Measurements from ENCODE around the gene TLCD5.

TLCD5 gene

GRCh38 chr11:120342678-120343077, 17.6 kb downstream of the TLCD5 start:
- peaks cover 0 to 91% (median 54%) of the 10 kb centered on the region in 4 donors for H3K4me1 ChIP-seq
- no peaks in the 10 kb centered on the region for H3K27me3 ChIP-seq

GRCh38 chr11:120343429-120343828, 18.3 kb downstream of the TLCD5 start:
- DNase-seq = peak in 1 of 2 donors; percentile 65
- H3K4me3 ChIP-seq = no peak overlapping the region
- no peaks in the 10 kb centered on the region for H3K27me3 ChIP-seq
- no peaks in the 10 kb centered on the region for H3K36me3 ChIP-seq
- H3K4me1 ChIP-seq = peaks cover 0 to 97% (median 55%) of the 10 kb centered on the region in 4 donors
- intact Hi-C loops (cut with DNase I; ENCODE audit: low total_unique reads) = no loop called here
- TF ChIP-seq CTCF (IDR thresholded peaks at IDR 0.05) = no peak
- no peak overlapping the region for H3K27ac ChIP-seq
- no peaks in the 10 kb centered on the region for H3K9me3 ChIP-seq

More at GRCh38 chr11:120342678-120343077, 17.6 kb downstream of the TLCD5 start:
- Histone ChIP-seq H3K27ac (no peak overlapping the region), H3K4me3 (no peak overlapping the region), H3K9me3 (no peaks in the 10 kb centered on the region), H3K36me3 (no peaks in the 10 kb centered on the region)
- TF ChIP-seq CTCF (IDR thresholded peaks at IDR 0.05) = no peak
- intact Hi-C loops (cut with DNase I; ENCODE audit: low total_unique reads) = no loop called here
- DNase-seq = no peak

- TF ChIP-seq CTCF (IDR thresholded peaks at IDR 0.05) = no peak
- no peaks in the 10 kb centered on the region for H3K27me3 ChIP-seq
- H3K27ac ChIP-seq = no peak overlapping the region
- intact Hi-C loops (cut with DNase I; ENCODE audit: low total_unique reads) = no loop called here
- H3K9me3 ChIP-seq = no peaks in the 10 kb centered on the region
- H3K4me1 ChIP-seq = peaks cover 0 to 97% (median 58%) of the 10 kb centered on the region in 4 donors
- no peaks in the 10 kb centered on the region for H3K36me3 ChIP-seq
- DNase-seq = no peak
- H3K4me3 ChIP-seq = no peak overlapping the region
Measured at GRCh38 chr11:120344302-120345004, 19.4 kb downstream of the TLCD5 start.

GRCh38 chr11:120346233-120346632, 21.1 kb downstream of the TLCD5 start:
- H3K36me3 ChIP-seq = no peaks in the 10 kb centered on the region
- DNase-seq = no peak
- peak overlapping the region; percentile 54 to 60 for H3K27ac ChIP-seq
- no peaks in the 10 kb centered on the region for H3K9me3 ChIP-seq
- H3K4me3 ChIP-seq = no peak overlapping the region
- intact Hi-C loops (cut with DNase I; ENCODE audit: low total_unique reads) = no loop called here
- H3K4me1 ChIP-seq = peaks cover 0 to 89% (median 45%) of the 10 kb centered on the region in 4 donors
- no peaks in the 10 kb centered on the region for H3K27me3 ChIP-seq
- no peak for TF ChIP-seq CTCF (IDR thresholded peaks at IDR 0.05)

- Histone ChIP-seq H3K4me3 (no peak overlapping the region), H3K9me3 (no peaks in the 10 kb centered on the region), H3K27me3 (no peaks in the 10 kb centered on the region), H3K4me1 (peaks cover 0 to 60% (median 34%) of the 10 kb centered on the region in 4 donors), H3K36me3 (no peaks in the 10 kb centered on the region), H3K27ac (no peak overlapping the region)
- no peak for DNase-seq
- intact Hi-C loops (cut with DNase I; ENCODE audit: low total_unique reads) = no loop called here
- no peak for TF ChIP-seq CTCF (IDR thresholded peaks at IDR 0.05)
Measured at GRCh38 chr11:120350637-120351036, 25.5 kb downstream of the TLCD5 start.
